Measurements from ENCODE around the gene PRKCE.

Gene PRKCE

DNA sequence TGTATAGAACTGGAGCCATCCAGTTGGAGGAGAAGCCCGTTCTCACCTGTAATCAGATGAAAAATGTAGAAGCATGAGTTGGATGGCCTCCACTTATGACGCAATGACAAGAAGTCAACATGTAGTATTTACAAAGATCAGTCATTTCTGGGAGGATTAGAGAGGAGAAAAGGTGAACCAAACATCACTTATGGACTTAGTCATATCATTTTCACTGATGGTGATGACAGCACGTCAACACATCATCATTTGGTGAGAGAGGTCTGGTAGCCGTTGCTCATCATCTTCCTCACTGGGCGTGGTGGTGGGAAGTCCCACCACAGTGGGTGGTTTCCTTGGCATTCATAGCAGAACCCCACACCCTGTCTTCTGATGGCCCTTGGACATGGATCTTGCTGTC is 381.5 kb downstream of the PRKCE start:
- DNase-seq = no peak

GRCh38 chr2:46034535-46034934 is 383.1 kb downstream of the PRKCE start:
- DNase-seq = no peak

GRCh38 chr2:46036929-46037328 is 385.5 kb downstream of the PRKCE start:
- DNase-seq = no peak

DNA sequence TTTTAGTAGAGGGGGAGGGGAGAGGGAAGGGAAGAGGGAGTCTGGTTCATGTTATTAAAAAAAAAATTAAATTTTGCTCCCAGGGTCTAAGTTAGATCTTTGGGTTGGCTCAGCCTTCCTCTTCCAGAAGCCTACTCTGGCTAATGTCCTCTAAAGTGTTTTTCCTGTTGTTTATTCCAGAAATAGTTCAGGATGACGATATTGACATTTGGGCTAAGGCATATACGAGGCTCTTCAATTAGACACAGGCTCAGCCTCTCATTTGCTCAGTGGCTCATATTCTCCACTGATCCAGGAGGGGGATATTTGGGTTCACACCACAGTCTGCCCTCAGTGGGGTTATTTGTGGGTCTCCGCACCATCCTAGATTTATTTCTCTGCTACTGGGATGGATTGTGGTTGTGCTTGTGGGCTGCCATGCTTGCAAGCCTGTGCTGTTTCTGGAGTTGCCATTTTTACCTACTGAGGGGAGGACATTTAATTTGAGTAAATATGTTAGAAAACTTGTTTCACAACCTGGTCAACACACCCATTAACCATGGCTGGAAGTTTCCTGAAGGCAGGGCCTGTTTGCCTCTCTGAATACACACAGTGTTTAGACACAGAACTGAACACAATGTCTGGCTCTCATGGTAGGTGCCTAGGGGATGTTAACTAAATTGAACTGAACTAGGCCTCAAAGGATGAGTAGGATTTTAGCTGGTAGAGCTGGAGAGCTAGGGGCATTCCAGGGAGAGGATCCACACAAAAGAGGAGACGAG is 388.2 kb downstream of the PRKCE start:
- DNase-seq = no peak

- no peak for DNase-seq
Measured at GRCh38 chr2:46040563-46041155, 389.2 kb downstream of the PRKCE start.

DNA sequence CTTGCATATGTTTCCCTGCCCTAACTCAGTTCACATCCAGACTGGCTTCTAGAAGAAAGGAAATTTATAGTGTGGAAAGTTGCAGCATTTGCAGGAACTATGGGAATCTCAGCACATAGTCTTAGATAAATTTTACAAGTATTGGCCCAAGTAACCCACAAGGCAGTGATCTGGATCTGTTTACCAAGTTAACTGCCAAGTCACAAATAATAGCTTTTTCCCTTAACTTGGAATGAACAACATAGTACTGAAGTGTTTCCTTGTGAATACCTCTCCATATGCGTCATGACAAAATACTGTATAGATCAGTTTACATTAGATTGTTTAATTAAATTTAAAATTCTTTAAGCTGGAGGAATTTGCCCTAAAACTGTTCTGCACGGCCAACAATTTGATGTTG is 390.0 kb downstream of the PRKCE start:
- no peak for DNase-seq

DNA sequence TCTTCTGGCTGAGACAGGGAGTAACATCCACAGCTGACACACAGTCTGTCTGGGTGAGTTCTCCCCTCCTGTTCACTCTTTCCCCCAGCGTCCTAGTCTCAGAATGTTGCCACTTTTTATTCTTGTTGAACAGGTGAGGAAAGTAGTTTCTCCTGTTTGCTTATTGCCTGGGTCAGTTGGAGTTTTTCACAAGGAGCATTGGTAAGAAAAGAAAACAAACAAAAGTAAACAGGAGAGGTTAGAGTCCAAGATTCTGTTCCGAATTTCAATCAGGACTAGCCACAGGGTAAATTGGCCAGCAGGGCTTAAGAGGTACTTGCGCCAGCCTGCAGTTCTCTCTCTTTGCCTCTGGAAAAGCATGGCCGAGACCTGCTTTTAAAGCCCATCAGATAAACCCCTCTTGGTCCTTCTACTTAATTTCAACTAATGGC is 390.7 kb downstream of the PRKCE start:
- DNase-seq = no peak

GRCh38 chr2:46042711-46043110 is 391.2 kb downstream of the PRKCE start:
- no peak for DNase-seq

DNA sequence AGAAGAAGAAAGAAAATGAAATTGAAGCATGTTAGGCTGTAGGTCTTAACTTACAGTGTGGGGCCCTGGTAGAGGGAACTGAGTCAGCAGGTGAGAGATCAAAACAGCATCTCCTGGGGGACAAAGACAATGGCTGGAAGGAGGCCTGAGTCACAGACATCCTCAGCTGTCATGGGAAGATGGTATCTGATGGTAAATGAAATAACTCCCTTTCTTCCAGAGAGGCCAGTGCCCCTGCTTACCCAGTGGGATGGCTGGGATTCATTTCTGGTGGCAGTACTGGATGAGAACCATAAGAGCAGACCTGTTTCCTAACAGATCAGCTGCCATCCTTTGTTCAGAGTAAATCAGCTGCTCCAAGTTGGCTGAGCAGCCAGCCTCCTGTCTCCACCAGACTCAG is 394.4 kb downstream of the PRKCE start:
- no peak for DNase-seq

- no peak for DNase-seq
Measured at GRCh38 chr2:46047290-46047689, 395.8 kb downstream of the PRKCE start.

- DNase-seq = no peak
Measured at GRCh38 chr2:46048693-46049092, 397.2 kb downstream of the PRKCE start.

DNA sequence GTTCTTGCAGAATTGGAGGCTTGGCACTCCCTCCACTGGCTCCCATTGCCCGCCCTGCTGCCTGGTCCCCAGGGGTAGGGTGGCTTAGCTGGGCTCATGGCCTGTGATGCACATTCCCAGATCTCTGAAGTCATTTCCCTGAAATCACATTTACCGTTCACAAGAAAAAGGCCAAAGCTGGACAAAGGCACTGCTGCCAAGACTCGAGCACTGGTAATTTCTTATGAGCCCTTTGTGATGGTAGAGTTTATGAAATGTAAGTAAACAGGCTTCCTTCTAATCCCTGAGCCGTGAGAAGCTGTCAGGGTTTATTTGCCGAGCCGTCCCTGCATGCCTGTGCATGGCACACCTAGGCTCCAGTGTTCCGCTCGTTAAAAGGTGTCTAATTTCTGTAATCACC is 398.6 kb downstream of the PRKCE start:
- no peak for DNase-seq

DNA sequence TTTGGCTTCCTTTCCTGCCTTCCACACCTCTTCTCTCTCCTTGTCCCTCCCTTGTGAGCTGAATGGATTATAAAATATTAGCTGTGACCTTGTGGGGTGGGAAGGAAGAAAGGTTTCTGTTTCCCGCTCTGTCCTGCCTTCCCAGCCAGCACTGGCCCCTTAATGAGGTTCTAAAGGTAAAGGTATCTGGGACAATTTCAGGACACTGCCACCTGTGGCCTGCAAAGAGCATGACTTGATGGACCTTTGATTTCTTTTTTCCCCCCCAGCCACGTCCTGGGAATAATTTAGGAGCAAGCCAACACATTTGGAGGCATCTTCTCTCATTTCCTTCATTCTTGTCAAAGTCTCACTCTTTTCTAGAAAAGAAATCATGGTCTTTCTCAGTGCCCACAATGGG is 399.0 kb downstream of the PRKCE start:
- DNase-seq = no peak

- DNase-seq = no peak
Measured at GRCh38 chr2:46051085-46051484, 399.6 kb downstream of the PRKCE start.

- no peak for DNase-seq
Measured at GRCh38 chr2:46053564-46053963, 402.1 kb downstream of the PRKCE start.

- DNase-seq = no peak
Measured at GRCh38 chr2:46056541-46056940, 405.1 kb downstream of the PRKCE start.

DNA sequence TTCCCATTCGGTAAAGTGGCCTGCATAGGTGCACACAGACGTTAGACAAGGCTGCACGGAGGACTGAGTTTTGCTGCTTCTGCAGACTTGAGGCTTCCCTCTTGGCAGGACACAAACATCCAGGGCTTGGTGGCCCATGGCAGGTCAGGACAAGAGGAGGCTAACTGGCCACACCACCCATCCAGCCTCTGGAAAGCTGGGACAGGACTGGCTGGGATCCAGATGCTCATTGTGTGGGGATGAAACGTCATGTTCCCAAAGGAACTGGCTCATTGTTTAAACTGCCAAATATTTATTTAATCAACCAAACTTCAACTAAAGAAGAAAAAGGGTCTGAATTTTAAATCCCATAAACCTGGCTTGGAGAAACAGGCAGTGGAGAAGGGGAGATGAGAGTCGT is 406.7 kb downstream of the PRKCE start:
- DNase-seq = no peak

DNA sequence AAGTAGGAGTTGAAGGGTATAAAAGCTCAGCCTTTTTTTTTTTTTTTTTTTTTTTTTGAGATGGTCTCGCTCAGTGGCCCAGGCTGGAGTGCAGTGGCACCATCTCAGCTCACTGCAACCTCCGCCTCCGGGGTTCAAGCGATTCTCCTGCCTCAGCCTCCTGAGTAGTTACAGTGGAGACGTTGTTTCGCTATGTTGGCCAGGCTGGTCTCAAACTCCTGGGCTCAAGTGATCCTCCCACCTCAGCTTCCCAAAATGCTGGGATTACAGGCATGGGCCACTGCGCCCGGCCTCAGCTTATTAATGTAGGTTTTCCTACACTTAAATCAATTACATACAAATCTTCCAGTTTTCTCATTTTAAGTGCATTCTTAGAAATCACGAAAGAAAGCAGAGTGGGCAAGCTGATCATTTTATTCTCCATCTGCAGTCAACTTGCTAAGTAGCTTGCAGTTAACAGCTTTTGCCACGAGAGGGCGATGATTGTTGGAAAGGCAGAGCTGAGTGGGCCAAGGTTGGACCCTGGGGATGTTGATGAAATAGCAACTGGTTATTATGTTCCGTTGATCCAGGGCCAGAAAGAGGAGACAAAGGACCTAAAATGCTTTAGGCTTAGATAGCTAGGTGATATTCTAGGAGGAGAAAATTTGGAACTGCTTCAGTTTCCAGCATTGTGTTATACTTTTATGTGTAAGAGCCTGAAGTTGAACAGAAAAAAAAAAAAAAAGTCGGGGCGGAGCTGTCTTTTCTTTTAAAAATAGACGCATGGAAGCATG is 411.4 kb downstream of the PRKCE start:
- peak; percentile 51 for DNase-seq

- no peak for DNase-seq
Measured at GRCh38 chr2:46064396-46064795, 412.9 kb downstream of the PRKCE start.

DNA sequence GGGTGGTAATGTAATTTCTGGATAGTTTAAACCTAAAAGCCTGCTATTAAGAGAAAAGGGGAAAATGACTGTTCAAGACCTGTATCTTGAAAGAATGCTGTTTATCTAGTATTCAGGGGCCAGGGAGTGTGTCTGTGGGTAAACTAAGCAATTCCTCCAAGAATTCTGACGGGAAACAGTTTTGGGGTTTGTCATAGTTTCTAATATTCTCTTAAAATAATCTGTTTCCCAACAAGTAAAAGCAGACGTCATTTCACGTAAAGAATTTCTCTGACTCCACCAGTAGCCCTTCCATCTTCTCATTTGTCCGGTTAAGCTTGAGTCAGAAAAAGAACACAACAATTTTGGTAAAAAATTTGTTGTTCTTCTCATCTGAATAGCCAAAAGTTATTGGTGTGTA is 413.7 kb downstream of the PRKCE start:
- no peak for DNase-seq

- no peak for DNase-seq
Measured at GRCh38 chr2:46066116-46066515, 414.6 kb downstream of the PRKCE start.

DNA sequence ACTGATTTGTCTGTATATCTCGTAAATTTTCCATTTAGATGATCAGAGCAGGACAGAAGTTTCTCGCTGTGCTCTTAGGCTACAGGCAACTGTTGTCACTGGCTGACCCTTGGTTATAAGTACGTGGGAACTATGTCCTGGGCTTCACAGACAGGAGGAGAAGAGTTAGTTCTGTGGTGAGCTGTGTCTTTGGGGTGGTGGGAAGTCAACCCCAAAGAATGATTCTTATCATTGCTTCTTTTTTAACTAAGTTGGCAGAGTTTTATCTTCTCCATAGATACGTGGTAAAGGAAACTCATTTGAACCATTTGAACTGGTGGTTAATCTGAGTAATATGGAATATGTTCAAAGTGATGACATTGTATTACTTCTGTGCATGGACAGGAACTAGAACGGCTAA is 415.1 kb downstream of the PRKCE start:
- no peak for DNase-seq

- no peak for DNase-seq
Measured at GRCh38 chr2:46067062-46067461, 415.6 kb downstream of the PRKCE start.

Measured in DMS153 (cell line).